OCI-M1 (cell line): ENCODE data around the gene ACY1.

Experiments used
- DNase-seq: peaks from one replicate; lab custom pipeline; 2025; lab: John Stamatoyannopoulos, UW

ACY1 gene

DNA sequence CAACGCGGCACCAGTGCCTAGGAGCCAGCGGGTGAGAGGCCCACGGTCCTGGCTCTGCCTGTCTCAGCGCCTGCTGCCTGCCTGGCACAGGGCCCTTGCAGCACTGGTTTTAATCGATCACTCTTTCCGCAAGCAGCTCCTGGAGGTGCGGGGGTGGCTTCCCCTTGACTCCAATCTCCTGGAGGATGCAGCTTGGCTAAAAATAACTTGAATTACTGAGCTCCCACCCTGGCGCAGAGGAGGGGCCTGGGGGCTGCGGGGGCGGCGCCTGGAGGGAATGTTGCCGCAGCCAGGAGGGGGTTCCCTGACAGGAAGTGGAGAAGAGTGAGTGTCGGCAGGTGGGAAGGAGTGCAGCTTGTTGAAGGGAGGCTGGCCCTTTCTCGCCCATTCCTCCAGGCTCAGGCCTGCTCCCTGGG is 22.2 kb downstream of the ACY1 start:
- no peak for DNase-seq

DNA sequence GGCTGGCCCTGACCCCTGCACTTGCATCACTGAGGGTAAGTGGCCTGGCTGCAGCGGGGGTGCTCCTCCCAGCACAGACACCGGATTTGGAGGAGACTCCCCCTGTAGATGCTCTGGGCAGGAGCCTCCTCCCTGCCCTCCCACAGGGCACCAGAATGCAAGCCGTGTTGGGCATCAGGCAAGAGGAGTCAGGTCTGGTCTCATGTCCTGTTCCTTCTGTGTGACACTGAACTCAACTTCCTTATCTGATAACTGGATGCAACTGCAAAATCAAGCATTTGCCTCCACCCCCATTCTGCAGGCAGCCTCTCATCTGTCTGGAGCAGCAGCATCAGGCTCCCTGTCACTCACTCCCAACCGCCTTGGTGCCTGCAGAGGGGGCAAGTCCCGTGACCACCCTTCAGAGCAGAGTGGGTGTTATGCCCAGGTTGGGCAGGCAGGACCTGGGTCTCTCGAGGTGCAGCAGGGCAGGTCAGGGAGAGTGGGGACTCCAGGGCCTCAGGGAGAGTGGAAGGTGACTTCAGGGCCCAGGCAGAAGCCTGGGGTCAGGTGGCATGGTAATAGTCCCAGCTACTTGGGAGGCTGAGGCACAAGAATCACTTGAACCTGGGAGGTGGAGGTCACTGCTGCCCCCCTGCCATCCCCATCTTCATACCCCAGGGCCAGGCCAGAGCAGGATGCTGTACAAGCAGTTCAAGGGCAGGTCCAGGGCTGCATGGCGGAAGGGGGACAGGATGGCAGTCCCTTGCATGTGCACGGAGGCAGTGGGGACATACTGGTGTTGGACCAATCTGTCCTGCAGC is 22.9 kb downstream of the ACY1 start:
- DNase-seq: peak; percentile 12

DNA sequence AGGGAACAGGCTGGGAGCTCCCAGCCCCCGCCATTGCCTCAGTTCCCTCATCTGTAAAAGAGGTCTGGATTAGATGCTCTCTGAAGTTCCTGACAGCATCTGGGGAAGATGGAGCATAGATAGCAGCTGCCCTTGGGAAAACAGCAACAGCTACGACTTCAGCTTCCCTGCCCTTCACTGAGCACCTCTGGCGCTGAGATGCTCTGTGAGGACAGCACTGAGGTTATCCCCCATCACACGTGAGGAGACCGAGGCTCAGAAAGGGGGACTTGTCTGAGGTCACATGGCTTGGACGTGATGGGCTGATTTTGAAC is 23.4 kb downstream of the ACY1 start:
- no peak for DNase-seq

DNA sequence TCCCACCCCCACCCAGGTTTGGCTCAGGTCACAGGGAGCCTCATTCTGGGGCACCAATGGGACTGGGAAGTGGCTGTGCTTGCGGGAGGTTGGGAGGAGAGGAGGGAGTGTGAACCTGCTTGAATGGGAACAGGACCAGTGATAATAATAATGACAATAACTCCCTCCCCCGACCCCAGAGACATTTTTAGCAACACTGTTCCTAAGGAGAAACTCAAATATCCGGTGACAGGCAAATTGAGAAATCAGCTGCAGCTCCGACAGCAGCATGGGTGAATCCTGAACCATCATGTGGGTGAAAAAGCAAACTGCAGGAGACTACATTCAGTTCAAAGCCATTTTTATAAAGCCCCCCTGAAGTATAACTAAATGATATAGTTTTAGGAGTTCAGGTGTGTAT is 24.0 kb downstream of the ACY1 start:
- no peak for DNase-seq

DNA sequence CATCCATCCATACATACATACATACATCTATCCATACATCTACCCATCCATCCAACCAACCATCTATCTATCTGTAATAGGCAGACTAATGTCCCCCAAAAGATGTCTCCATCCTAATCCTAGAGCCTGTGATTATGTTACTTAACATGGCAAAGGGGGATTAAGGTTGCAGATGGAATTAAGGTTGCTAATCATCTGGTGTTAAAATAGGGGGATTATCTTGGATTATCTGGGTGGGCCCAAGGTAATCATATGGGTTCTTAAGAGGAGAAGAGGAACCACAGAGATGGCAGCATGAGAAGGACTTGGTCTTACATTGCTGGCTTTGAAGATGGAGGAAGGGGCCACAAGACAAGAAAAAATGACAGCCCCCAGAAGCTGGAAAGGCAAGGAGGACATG is 27.1 kb downstream of the ACY1 start:
- no peak for DNase-seq

- DNase-seq: no peak
Measured at GRCh38 chr3:52012699-52013098, 29.4 kb downstream of the ACY1 start.

- DNase-seq: no peak
Measured at GRCh38 chr3:52013802-52014598, 30.7 kb downstream of the ACY1 start.

DNA sequence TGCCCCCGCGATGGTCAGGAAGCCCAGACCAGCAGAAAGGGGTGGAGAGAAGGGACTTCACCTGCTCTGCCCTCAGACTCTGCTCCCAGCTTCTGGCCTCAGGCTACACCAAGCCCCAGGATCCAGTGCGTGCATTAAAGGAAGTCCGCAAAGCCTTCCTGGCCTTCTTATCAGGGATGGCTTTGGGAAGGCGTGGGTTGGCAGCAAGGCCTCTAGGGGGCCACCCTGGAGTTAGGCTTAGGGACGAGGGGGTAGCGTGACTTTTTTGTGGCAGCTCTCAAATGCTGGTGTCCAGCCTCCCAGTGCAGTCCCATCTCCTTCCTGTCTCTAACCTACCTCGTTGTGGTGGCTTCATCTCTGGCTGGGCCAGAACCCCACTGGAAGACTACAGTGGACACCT is 31.3 kb downstream of the ACY1 start:
- no peak for DNase-seq

- DNase-seq: no peak
Measured at GRCh38 chr3:52015438-52016228, 32.3 kb downstream of the ACY1 start.

GRCh38 chr3:52017586-52017985 is 34.3 kb downstream of the ACY1 start:
- no peak for DNase-seq

DNA sequence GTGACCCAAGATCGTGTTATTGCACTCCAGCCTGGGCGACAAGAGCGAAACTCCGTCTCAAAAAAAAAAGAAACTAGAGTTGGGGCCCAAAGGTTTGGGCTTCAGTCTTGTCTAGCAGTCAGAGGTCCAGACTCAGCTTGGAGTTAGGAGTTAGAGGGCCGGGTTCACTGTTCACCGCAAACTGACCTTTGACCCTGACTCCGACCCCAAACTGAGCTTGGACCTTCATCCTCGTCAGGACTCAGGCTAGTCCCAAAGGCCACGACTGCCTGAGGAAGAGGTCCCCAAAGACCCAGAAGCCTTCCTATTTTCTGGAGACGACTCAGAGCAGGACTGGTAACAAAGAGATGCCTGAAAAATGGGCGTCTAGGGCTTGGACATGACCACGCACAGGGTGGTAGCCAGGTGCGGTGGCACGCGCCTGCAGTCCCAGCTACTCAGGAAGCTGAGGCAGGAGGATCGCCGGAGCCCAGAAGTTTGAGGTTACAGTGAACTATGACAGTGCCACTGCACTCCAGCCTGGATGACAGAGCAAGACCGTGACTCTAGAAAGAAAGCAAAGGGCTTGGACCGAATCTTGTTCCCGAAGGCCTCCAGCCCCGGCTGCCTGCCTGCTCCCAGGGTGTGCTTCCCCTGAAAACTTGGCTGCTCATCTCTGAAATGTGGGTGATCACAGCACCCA is 35.1 kb downstream of the ACY1 start:
- no peak for DNase-seq

DNA sequence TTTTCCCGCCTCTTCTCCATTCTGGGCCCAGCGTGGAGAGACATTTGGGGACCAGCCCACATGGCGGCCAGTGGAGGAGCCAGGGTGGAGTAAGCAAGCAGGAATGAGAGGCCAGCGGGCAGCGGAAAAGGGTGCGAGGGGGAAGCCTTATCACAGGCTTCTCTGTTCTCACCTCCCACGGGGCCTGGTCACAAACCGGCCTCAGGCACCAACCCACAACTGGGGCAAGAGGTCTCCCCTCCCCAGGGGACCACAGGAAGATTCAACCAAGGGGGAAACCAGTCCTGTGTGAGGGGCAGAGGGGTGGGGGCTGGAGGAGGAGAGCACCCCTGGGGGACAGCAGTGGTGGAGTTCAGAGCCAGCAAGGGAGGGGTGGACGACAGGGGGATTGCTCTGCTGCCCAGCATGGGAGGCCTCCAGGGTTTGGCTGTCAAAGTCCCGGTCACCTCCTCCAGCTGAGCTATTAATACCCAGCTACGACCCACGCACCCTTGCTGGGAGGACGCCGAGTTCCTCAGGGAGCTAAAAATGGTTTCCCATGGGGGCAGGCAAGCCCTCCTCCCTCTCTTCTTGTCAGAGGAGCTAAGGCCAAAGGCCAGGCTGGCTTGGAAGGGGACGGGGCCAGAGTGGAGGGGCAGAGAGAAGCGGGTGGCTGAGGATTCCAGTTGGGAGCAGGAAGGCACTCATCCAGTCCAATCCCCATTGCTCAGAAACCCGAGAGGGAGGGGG is 36.2 kb downstream of the ACY1 start:
- no peak for DNase-seq

DNA sequence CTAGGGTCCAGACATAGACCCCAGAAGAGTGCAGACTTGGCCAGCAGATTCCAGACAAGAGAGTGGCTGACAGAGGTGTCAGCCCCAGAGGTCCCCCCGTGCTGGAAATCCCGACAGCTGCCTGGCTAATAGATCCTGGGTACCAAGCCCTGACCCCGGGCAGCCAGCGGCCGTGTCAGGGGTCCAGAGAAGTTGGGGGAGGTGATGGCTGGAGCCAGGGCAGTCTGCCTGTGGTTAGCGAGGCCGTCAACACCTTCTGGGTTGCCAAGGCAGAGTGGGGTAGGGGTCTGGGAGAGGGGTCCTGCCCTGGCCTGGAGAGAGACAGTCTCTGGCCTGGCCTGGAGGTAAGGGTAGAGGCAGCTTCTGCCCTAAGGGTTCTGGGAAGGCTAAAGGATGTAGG is 37.5 kb downstream of the ACY1 start:
- no peak for DNase-seq

DNA sequence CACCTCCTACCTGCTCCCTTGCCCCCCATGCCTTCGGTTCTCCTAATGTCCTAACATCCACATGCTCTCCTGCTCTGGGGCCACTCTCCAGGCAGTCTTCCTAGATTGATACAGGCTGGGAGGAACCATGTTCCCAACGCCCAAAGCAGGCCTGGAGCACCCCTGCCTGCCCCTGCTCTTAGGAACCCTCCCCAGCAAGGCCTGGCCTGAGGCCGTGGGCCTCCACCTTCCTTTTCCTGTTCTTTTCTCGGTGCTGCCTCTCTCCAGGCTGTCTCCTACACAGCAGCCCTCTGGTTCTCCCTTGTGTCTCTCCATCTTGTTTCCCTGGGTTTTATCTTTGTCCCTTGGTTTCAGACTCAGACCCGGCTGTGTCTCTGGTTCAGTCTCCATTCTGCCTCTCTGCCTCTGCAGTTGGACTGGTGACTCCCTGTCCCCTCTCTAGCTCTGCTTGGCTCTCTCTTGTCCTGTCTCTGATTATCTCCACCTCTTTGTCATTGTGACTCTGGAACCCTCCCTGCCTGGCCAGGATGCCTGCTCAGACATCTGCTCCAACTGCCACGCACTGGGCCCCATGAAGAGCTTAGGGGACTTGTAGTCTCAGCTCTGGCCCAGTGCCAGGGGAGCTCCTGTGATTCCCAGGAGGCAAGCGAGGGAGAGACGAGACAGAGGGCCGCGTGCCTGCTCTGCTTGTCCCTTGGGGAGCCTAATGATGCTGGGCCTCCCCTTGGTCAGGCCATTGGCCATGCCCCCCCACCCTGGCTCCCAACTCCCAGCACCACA is 38.3 kb downstream of the ACY1 start:
- DNase-seq: no peak

GRCh38 chr3:52022323-52023100 is 39.2 kb downstream of the ACY1 start:
- DNase-seq: no peak

DNA sequence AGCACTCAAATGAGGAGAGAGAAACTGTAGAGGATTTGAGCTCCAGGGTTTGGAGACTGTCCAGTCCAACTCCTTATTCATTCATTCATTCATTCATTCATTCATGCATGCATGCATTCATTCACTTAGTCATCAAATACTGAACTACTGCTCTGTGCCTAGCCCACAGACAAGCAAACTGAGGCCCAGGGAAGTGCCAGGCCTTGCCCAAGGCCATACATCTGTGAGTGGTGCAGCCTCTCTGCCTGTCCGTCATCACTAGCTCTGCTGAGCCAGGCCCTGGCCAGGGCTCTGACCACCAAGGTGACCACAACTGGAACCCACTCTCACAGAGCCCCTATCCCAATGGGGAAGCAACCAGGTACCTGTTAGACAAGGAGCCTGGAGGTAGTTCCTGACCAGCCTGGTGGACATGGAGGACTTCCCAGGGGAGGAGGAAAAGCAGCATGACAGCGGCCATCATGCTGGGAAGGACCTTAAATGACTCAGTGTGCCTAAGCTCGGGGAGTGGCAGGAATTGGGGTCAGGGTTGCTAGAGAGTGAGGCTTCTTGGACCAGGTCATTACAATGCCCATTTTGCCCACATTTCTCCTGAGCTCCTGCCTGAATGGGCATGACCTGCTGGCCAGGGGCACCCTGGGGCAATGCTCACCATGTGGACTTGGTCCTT is 39.9 kb downstream of the ACY1 start:
- DNase-seq: no peak

DNA sequence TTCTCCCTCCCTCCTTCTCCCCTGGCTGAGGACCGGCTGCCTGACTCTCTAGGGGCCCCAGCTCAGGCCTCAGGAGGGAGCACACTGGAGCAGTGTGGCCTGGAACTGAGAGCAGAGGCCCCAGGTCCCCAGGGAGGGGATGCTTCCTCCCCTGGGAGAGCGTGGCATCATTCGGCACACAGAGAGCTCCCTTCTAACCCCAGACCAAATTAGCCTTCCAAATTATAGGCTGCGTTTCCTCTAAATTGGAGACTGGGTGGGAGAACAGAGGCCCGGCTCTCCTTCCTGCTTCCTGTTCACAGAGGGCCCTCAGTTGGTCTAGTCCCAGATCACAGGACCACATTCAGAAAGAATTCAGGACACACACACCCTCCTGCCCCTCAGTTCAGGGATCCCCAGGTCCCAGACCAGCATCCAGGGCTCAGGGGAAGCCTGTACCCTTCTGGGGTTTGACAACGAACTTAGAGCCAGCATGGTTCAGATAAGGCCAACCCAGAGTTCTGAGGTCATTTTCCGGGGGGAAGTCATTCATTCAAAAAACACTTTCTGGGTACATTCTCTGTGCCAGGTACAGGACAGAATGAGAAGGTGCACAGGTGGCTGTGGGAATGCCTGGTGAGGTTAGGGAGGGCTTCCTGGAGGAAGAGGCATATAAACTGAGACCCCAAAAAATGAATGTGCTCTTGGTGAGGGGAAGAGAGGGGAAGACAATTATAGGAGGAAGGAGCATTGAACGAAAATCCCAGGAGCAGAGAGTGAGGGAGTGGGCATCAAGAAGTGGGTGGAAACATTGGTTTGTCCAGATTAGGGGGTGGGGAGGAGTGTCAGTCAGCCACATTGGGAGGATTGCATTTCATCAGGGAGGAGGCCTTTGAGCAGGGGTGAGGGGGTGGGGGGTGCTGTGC is 40.8 kb downstream of the ACY1 start:
- DNase-seq: no peak

GRCh38 chr3:52024765-52025452 is 41.6 kb downstream of the ACY1 start:
- DNase-seq: no peak
